ENCODE results near the gene PGM2. TPM values are rescaled to one million over a fixed set of nuclear protein-coding genes. Genes with fewer than 3 reads are reported as not detected.

Gene PGM2
- total and polyA plus RNA-seq, 2 donors (not counting 3 experiments of a cell fraction or from before 2014, with no cell fraction given) = 17.9 to 53.9 TPM

DNA sequence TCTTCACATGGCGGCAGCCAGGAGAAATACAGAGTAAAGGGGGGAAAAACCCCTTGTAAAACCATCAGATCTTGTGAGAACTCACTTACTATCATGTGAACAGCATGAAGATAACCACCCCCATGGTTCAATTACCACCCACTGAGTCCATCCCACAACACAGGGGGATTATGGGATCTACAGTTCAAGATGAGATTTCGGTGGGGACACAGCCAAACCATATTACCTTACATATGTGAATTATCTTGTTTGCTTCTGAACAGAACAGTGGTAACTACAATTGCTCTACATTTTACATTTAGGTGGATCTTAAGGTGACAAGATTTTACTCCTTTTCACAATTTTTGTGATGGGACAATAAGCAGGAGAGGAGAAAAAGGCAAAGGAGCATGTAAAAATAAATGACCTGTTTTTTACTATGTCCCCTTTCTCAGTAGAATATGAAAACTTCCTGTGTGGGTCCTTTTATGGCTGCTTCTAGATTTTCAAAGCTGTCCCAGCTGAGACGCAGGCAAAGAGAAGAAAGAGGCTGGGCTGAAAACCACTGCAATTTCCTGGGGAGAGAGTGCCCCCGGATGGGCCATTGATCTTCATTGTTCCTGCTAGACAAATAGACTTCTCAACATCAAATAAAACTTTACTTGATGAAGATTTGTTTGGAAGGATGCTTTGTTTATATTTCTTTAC is 45.9 kb upstream of the PGM2 start:
- TF ChIP-seq GATA2 (IDR thresholded peaks at IDR 0.05; ENCODE audit: insufficient read depth, insufficient read length, low read depth, low read length) (no peak), POLR2A (IDR thresholded peaks at IDR 0.05; ENCODE audit: low read depth, low read length) (no peak), FOS (IDR thresholded peaks at IDR 0.05; ENCODE audit: borderline replicate concordance, insufficient read depth, low read length) (no peak), POLR2AphosphoS5 (IDR thresholded peaks at IDR 0.05; ENCODE audit: insufficient read depth, low read depth, low read length) (no peak), EZH2 (IDR thresholded peaks at IDR 0.05; ENCODE audit: borderline replicate concordance, low read depth, low read length, severe bottlenecking) (no peak), MYC (IDR thresholded peaks at IDR 0.05; ENCODE audit: low read depth, low read length) (no peak), JUN (IDR thresholded peaks at IDR 0.05; ENCODE audit: borderline replicate concordance, insufficient read depth, insufficient read length, low read depth) (no peak)
- TF ChIP-seq, protein P1, sequence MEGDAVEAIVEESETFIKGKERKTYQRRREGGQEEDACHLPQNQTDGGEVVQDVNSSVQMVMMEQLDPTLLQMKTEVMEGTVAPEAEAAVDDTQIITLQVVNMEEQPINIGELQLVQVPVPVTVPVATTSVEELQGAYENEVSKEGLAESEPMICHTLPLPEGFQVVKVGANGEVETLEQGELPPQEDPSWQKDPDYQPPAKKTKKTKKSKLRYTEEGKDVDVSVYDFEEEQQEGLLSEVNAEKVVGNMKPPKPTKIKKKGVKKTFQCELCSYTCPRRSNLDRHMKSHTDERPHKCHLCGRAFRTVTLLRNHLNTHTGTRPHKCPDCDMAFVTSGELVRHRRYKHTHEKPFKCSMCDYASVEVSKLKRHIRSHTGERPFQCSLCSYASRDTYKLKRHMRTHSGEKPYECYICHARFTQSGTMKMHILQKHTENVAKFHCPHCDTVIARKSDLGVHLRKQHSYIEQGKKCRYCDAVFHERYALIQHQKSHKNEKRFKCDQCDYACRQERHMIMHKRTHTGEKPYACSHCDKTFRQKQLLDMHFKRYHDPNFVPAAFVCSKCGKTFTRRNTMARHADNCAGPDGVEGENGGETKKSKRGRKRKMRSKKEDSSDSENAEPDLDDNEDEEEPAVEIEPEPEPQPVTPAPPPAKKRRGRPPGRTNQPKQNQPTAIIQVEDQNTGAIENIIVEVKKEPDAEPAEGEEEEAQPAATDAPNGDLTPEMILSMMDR (IDR thresholded peaks at IDR 0.05; ENCODE audit: extremely low read depth in 1 of 2, insufficient read depth in 1 of 2, low read depth in 1 of 2, low read length in 2 of 2) = no peak
- TF ChIP-seq, protein P2, sequence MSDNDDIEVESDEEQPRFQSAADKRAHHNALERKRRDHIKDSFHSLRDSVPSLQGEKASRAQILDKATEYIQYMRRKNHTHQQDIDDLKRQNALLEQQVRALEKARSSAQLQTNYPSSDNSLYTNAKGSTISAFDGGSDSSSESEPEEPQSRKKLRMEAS (IDR thresholded peaks at IDR 0.05; ENCODE audit: insufficient read depth, insufficient read length) = no peak
- Histone ChIP-seq H3K36me3 (ENCODE audit: control insufficient read depth in 2 of 2, extremely low read depth in 1 of 2, insufficient read depth in 2 of 2, low read length in 2 of 2) (no peaks in the 10 kb centered on the region), H3K4me2 (ENCODE audit: insufficient read depth, low read length) (no peak overlapping the region), H4K20me1 (replicated peaks; ENCODE audit: control insufficient read depth, extremely low read depth, insufficient read depth, low read length) (no peaks in the 10 kb centered on the region), H3K4me3 (replicated peaks in 1 of 3; ENCODE audit: insufficient read depth in 1 of 3, low read depth in 1 of 3, low read length in 3 of 3) (no peak overlapping the region), H3K27me3 (ENCODE audit: control insufficient read depth in 2 of 2, insufficient read depth in 2 of 2, low read length in 2 of 2) (peaks cover 4 to 11% of the 10 kb centered on the region in 2 experiments), H3K27ac (ENCODE audit: insufficient read depth, low read depth, low read length) (no peak overlapping the region), H3K4me1 (ENCODE audit: control insufficient read depth, extremely low read depth, insufficient read depth, low read length) (no peaks in the 10 kb centered on the region), H2AFZ (ENCODE audit: low read depth, low read length) (no peak overlapping the region), H3K9ac (replicated peaks; ENCODE audit: extremely low read depth, insufficient read depth, low read length) (no peak overlapping the region), H3K9me3 (replicated peaks; ENCODE audit: control insufficient read depth, insufficient read depth, low read length) (no peaks in the 10 kb centered on the region), H3K9me1 (replicated peaks; ENCODE audit: control insufficient read depth, extremely low read depth, insufficient read depth, low read length) (no peaks in the 10 kb centered on the region), H3K79me2 (ENCODE audit: control insufficient read depth, insufficient read depth, low read length) (no peaks in the 10 kb centered on the region)
- POLR2A ChIA-PET = no interaction called here
- CTCF ChIA-PET = no interaction called here
- intact Hi-C loops (cut with micrococcal nuclease) = no loop called here
- DNase-seq (ENCODE audit: low read depth, low spot score) (no peak), FAIRE-seq (no peak)
- no TSS peak for BruUV-seq (replicated peaks)
- dilution Hi-C loops (cut with MboI; ENCODE audit: extremely low pct_ligation_motif_present, low sequenced_read_pairs) = no loop called here
